Activated CD4-positive, alpha-beta T cell treated with anti-CD3 and anti-CD28 coated beads, Interleukin-2, amount 10 ng/mL, durations not matched to agents 7 days and 5 days (primary cell): ENCODE results near the gene PTPRO. TPM values are rescaled to one million over a fixed set of nuclear protein-coding genes. Genes with fewer than 3 reads are reported as not detected.

Source experiments
- CTCF ChIA-PET: fragments of 350-600 bp; sonication (Branson Sonifier 250); formaldehyde crosslinking; loops from one replicate; lab custom pipeline; 2021; ENCODE audit warnings: antibody characterized with exemption; lab: Charles Lee
- POLR2A ChIA-PET: fragments of 350-600 bp; sonication (Branson Sonifier 250); formaldehyde crosslinking; loops from one replicate; lab custom pipeline; 2021; ENCODE audit warnings: antibody characterized with exemption; lab: Charles Lee
- DNase-seq: peaks from one replicate; pipeline ENCODE4 v3.0.0-alpha.2; 2020
- H3K27ac Mint-ChIP-seq: one replicate; pipeline ENCODE4 v1.8.0; 2021; ENCODE audit warnings: mild to moderate bottlenecking, moderate library complexity, mixed read lengths
- H3K27me3 Mint-ChIP-seq: one replicate; pipeline ENCODE4 v1.8.0; 2021; ENCODE audit warnings: mixed read lengths
- H3K36me3 Mint-ChIP-seq: one replicate; pipeline ENCODE4 v1.8.0; 2021; ENCODE audit warnings: low read depth, mixed read lengths
- H3K4me1 Mint-ChIP-seq: one replicate; pipeline ENCODE4 v1.8.0; 2021; ENCODE audit warnings: mixed read lengths
- H3K4me3 Mint-ChIP-seq: one replicate; pipeline ENCODE4 v1.8.0; 2021; ENCODE audit warnings: mild to moderate bottlenecking, moderate library complexity, mixed read lengths
- H3K9me3 Mint-ChIP-seq: one replicate; pipeline ENCODE4 v1.8.0; 2021; ENCODE audit warnings: mixed read lengths
- total RNA-seq, 2 experiments: library from RNA; stranded (reverse); gene quantifications; one replicate each; pipeline ENCODE4 v1.2.3, GENCODE V29; 2021

Gene PTPRO
- total RNA-seq, 2 experiments from 2014 or later: 7.7 to 10.2 TPM

DNA sequence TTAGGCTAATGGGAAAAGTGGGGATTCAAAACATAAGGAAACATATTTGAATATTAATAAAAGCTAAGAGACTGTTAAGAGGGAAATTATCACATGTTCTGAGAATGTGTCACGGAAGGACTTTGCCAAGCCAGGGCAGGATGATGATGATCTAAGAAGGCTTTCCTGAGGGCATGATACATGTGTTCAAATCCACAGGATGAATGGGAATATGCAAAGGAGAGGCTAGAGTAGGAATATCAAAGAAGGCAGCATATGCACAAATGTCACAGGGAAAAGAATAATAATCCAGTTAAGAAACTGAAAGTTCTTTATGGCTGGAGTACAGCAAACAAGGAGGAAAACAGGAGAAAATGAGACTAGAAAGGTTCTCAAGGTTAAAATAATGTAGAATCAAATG is 107.0 kb downstream of the PTPRO start:
- Mint-ChIP-seq H3K4me1 (no peaks in the 10 kb centered on the region), H3K36me3 (no peaks in the 10 kb centered on the region), H3K4me3 (no peak overlapping the region), H3K9me3 (no peaks in the 10 kb centered on the region), H3K27me3 (peaks cover 9% of the 10 kb centered on the region), H3K27ac (no peak overlapping the region)
- DNase-seq: no peak
- CTCF ChIA-PET: no interaction called here
- POLR2A ChIA-PET: no interaction called here

DNA sequence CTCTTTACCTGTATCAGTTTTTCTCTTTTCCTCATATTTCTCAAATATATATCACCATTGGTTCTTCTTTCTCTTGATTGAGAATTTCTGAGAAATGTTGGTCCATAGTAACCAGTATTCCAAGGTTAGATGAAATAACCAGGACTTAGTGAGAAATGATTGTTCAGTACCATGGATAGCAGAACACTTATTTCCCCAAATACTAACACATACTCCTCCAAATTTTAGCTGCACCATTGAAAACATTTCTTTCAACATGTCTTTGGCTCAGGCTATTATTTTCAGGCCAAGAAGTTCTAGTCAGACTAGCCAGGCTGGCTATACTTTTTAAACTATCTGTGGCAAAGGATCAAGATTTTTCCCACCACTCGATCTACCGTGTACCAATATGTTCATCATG is 113.3 kb downstream of the PTPRO start:
- POLR2A ChIA-PET: no interaction called here
- CTCF ChIA-PET: no interaction called here
- DNase-seq: no peak
- H3K36me3 Mint-ChIP-seq: no peaks in the 10 kb centered on the region
- H3K4me3 Mint-ChIP-seq: no peak overlapping the region
- no peak overlapping the region for H3K27ac Mint-ChIP-seq
- peaks cover 8% of the 10 kb centered on the region for H3K9me3 Mint-ChIP-seq
- H3K4me1 Mint-ChIP-seq: no peaks in the 10 kb centered on the region
- H3K27me3 Mint-ChIP-seq: peaks cover 4% of the 10 kb centered on the region

DNA sequence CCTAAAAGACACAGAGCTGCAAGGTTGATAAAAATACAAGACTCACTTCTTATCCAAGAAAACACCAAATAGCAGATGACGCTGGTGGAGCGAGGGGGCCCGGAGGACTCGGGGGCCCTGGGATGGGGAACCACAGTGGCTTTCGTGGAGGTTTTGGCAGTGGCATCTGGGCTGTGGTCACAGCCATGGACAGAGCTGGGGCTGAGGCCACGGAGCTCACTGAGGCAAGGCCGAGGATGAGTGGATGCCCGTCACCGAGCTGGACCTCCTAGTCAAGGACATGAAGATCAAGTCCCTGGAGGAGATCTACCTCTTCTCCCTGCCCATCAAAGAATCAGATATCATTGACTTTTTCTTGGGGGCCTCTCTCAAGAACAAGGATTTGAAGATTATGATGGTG is 117.2 kb downstream of the PTPRO start:
- no peak for DNase-seq
- Mint-ChIP-seq H3K27ac (no peak overlapping the region), H3K4me3 (no peak overlapping the region), H3K4me1 (no peaks in the 10 kb centered on the region), H3K27me3 (peaks cover 15% of the 10 kb centered on the region), H3K36me3 (no peaks in the 10 kb centered on the region), H3K9me3 (peaks cover 8% of the 10 kb centered on the region)
- CTCF ChIA-PET: no interaction called here
- POLR2A ChIA-PET: no interaction called here

DNA sequence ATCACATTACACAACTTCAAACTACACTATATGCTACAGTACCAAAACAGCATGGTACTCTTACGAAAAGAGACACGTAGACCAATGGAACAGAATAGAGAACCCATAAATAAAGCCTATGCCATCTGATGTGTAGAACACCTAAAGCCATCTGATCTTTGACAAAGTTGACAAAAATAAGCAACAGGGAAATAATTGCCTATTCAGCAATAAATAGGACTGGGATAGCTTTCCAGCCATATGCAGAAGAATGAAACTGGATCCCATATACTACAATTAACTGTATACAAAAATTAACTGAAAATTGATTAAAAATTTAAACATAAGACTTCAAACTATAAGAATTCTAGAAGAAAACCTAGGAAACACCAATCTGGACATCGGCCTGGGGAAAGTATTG is 120.7 kb downstream of the PTPRO start:
- no peaks in the 10 kb centered on the region for H3K36me3 Mint-ChIP-seq
- ChIA-PET POLR2A (no interaction called here), CTCF (no interaction called here)
- H3K27me3 Mint-ChIP-seq: peaks cover 15% of the 10 kb centered on the region
- no peak overlapping the region for H3K27ac Mint-ChIP-seq
- H3K9me3 Mint-ChIP-seq: peaks cover 8% of the 10 kb centered on the region
- no peak overlapping the region for H3K4me3 Mint-ChIP-seq
- H3K4me1 Mint-ChIP-seq: no peaks in the 10 kb centered on the region
- no peak for DNase-seq

DNA sequence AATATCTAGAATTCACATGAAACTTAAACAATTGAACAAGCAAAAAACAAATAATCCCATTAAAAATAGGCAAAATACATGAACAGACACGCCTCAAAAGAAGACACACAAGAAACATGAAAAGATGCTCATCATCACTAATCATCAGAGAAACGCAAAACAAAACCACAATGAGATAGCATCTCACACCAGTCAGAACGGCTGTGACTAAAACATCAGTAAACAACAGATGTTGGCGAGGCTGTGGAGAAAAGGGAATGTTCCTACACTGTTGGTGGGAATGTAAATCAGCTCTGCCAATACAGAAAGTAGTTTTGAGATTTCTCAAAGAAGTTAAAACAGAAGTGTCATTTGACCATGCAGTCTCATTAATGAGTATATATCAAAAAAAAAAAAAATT is 121.3 kb downstream of the PTPRO start:
- no peaks in the 10 kb centered on the region for H3K36me3 Mint-ChIP-seq
- peaks cover 5% of the 10 kb centered on the region for H3K9me3 Mint-ChIP-seq
- CTCF ChIA-PET: no interaction called here
- POLR2A ChIA-PET: no interaction called here
- no peak overlapping the region for H3K27ac Mint-ChIP-seq
- DNase-seq: no peak
- H3K4me1 Mint-ChIP-seq: no peaks in the 10 kb centered on the region
- peaks cover 15% of the 10 kb centered on the region for H3K27me3 Mint-ChIP-seq
- H3K4me3 Mint-ChIP-seq: no peak overlapping the region

DNA sequence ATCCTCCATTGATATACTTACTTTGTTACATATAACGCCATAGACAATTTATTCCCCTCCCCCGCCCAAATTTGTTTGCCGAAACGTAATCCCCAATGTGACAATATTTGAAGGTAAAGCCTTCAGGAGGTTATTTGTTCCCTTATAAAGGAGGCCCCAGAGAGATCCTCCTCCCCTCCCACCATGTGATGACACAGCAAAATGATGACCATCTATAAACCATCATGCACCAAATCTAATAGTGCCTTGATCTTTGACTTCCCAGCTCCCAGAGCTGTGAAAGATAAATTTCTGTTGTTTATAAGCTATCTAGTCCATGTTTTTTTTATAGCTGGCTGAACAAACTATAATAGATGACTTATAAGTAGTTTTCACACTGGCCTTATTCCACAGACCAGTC is 122.2 kb downstream of the PTPRO start:
- no peaks in the 10 kb centered on the region for H3K9me3 Mint-ChIP-seq
- H3K4me3 Mint-ChIP-seq: no peak overlapping the region
- DNase-seq: no peak
- CTCF ChIA-PET: no interaction called here
- peaks cover 16% of the 10 kb centered on the region for H3K27me3 Mint-ChIP-seq
- no peaks in the 10 kb centered on the region for H3K4me1 Mint-ChIP-seq
- no peaks in the 10 kb centered on the region for H3K36me3 Mint-ChIP-seq
- POLR2A ChIA-PET: no interaction called here
- H3K27ac Mint-ChIP-seq: no peak overlapping the region

DNA sequence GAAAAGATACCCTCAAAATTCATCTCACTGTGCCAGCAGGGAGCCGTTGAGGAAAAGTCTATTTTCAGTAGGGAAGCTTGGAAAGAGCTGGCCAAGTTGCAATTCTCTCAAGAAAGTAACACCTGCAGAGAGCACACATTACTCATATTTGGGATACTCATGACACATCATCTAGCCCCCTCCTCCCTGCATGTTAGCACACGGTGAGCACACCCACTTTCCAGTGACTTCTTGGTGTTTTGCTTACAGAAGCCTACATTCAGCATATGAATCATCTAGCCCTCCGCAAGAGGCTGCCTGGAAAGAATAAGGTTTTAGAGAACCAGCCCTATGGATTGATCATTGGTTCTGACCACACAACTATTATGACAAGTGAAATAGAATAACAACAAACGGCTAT is 124.5 kb downstream of the PTPRO start:
- ChIA-PET POLR2A (no interaction called here), CTCF (no interaction called here)
- Mint-ChIP-seq H3K36me3 (no peaks in the 10 kb centered on the region), H3K4me1 (peaks cover 2% of the 10 kb centered on the region), H3K4me3 (no peak overlapping the region), H3K27me3 (peaks cover 22% of the 10 kb centered on the region), H3K27ac (no peak overlapping the region), H3K9me3 (no peaks in the 10 kb centered on the region)
- no peak for DNase-seq

DNA sequence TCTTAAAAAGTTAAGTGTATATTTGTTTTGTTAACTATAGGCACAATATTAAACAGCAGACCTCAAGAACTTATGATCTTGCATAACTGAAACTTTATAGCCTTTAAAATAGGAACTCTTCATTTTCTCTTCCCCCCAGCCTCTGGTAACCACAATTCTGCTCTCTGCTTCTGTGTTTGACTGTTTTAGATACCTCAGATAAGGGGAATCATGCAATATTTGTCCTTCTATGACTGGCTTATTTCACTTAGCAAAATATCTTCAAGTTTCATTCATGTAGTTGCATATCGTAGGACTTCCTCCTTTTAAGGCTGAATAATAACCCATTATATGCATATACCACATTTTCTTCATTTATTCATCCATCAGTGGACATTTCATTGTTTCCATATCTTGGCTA is 131.3 kb downstream of the PTPRO start:
- no peak for DNase-seq
- no peak overlapping the region for H3K27ac Mint-ChIP-seq
- ChIA-PET POLR2A (no interaction called here), CTCF (no interaction called here)
- H3K4me1 Mint-ChIP-seq: peaks cover 4% of the 10 kb centered on the region
- no peaks in the 10 kb centered on the region for H3K36me3 Mint-ChIP-seq
- peaks cover 13% of the 10 kb centered on the region for H3K27me3 Mint-ChIP-seq
- peaks cover 9% of the 10 kb centered on the region for H3K9me3 Mint-ChIP-seq
- no peak overlapping the region for H3K4me3 Mint-ChIP-seq

DNA sequence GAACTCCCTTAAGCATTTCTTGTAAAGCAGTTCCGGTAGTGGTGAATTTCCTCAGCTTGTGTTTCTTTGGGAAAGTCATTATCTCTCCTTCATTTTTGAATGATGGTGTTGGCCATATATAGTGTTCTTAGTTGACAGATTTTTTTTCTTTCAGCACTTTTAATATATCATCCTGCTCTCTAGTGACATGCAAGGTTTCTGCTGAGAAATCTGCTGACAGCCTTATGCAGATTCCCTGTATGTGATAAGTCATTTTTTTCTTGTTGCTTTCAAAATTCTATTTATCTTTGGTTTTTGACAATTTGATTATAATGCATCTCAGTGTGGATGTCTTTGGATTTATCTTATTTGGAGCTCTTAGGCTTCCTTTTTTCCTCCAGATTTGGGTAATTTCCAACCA is 135.7 kb downstream of the PTPRO start:
- DNase-seq: no peak
- no peaks in the 10 kb centered on the region for H3K36me3 Mint-ChIP-seq
- peaks cover 2% of the 10 kb centered on the region for H3K27me3 Mint-ChIP-seq
- ChIA-PET POLR2A (no interaction called here), CTCF (interaction anchor here (0.7 kb wide), 1 partner anchor 508 kb away, joined by 3 read pairs; no protein-coding TSS in a partner anchor)
- H3K4me1 Mint-ChIP-seq: peaks cover 2% of the 10 kb centered on the region
- H3K27ac Mint-ChIP-seq: no peak overlapping the region
- no peak overlapping the region for H3K4me3 Mint-ChIP-seq
- peaks cover 9% of the 10 kb centered on the region for H3K9me3 Mint-ChIP-seq

DNA sequence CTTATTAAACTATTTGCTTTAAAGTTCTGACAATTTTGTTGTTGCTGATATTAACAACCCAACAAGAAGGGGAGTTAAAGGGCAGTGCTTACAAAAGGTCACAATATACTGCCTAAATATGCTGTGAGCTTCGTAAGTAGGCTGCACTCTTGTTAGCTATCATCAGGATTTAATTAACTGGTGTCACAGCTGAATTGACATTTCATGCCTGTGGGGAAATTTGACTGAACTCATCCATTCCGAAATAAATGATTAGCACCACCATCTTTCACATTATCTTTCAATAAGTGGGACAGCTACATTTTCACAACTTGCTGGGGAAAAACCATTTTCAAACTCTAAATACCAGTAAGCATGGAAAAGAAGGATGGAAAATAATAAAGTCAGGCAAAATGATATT is 146.6 kb downstream of the PTPRO start:
- ChIA-PET POLR2A (no interaction called here), CTCF (no interaction called here)
- Mint-ChIP-seq H3K4me1 (no peaks in the 10 kb centered on the region), H3K4me3 (no peak overlapping the region), H3K27me3 (peaks cover 6% of the 10 kb centered on the region), H3K36me3 (no peaks in the 10 kb centered on the region), H3K27ac (no peak overlapping the region), H3K9me3 (no peaks in the 10 kb centered on the region)
- no peak for DNase-seq

DNA sequence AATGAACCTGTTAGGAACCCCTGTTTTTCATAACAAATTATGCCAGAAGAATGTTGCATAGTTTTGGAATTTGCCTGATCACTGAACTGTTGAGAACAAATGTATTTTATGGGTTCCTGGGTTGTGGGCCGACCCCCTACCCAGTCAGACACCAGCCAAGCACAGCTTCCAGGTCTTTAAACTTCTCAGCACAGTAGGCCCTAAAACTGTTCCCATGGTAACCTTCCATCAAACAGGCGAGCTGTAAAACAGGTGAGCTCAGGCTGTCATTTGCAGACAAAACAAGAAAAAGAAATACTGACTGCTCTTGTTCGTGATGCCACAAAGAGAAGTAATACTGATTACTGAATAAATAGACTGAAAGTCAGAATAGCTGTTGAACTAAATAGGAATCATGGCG is 147.0 kb downstream of the PTPRO start:
- H3K4me1 Mint-ChIP-seq: no peaks in the 10 kb centered on the region
- H3K27me3 Mint-ChIP-seq: peaks cover 7% of the 10 kb centered on the region
- no peak overlapping the region for H3K27ac Mint-ChIP-seq
- no peak for DNase-seq
- CTCF ChIA-PET: interaction anchor here (0.6 kb wide), 1 partner anchor 50 kb away, joined by 4 read pairs; no protein-coding TSS in a partner anchor
- H3K9me3 Mint-ChIP-seq: no peaks in the 10 kb centered on the region
- no peaks in the 10 kb centered on the region for H3K36me3 Mint-ChIP-seq
- POLR2A ChIA-PET: no interaction called here
- H3K4me3 Mint-ChIP-seq: no peak overlapping the region

DNA sequence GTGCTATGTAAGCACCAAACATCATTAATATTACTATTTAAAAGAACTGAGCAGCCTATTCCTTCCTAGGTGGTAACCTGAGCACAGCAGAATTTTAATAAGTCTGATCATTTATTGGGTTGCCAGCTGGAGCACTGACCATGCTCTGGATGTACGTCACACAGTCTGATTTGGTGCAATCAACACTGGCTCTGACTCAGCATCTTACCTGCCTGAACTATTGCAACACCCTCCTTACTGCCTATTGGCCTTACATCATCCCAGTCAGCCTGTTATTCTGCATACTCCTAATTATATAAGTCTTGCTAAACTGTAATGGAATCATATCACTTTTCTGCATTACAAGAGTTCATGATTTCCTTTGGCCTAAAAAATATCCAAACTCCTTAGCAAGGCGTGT is 149.7 kb downstream of the PTPRO start:
- CTCF ChIA-PET: no interaction called here
- no peaks in the 10 kb centered on the region for H3K4me1 Mint-ChIP-seq
- no peak overlapping the region for H3K27ac Mint-ChIP-seq
- no peaks in the 10 kb centered on the region for H3K9me3 Mint-ChIP-seq
- no peak overlapping the region for H3K4me3 Mint-ChIP-seq
- DNase-seq: no peak
- H3K27me3 Mint-ChIP-seq: peaks cover 11% of the 10 kb centered on the region
- POLR2A ChIA-PET: no interaction called here
- H3K36me3 Mint-ChIP-seq: no peaks in the 10 kb centered on the region

DNA sequence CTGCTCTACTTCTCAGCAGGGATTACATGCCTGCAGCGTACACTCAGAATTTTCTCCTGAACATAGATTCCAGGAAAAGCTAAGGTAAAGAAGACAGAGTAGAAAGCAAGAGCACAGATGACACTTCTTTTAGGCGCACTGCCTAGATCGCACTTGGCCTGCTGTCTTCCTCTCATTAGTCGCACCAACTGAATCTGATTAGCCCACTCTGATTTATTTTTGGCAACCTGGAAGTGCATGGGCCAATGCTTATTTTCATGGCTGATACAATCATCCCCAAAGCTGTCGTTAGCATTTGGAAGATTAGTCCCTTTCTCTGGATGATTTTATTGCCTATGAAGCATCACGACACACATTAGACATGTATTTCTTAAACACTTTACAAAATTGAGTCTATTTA is 152.5 kb downstream of the PTPRO start:
- H3K27me3 Mint-ChIP-seq: peaks cover 6% of the 10 kb centered on the region
- POLR2A ChIA-PET: no interaction called here
- CTCF ChIA-PET: no interaction called here
- no peaks in the 10 kb centered on the region for H3K4me1 Mint-ChIP-seq
- no peak for DNase-seq
- no peaks in the 10 kb centered on the region for H3K9me3 Mint-ChIP-seq
- no peaks in the 10 kb centered on the region for H3K36me3 Mint-ChIP-seq
- H3K27ac Mint-ChIP-seq: no peak overlapping the region
- no peak overlapping the region for H3K4me3 Mint-ChIP-seq

DNA sequence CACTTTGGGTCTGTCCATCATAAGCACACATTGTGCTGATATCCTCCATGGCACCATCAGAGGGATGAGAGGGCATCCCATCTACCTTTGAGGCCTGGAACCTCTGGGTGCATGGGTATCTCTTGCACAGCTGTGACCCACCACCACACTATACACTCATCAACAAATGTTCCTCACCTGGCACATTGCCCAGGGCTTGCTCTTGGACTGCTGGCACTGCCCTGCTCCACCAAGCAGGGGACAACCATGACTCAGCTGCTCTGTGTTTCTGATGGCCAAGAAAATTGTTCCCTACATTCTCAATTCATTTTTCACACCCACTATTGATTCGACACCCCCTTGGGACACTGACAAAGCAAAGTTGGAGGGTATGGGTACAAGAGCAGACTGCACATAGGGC is 155.5 kb downstream of the PTPRO start:
- no peaks in the 10 kb centered on the region for H3K9me3 Mint-ChIP-seq
- CTCF ChIA-PET: no interaction called here
- POLR2A ChIA-PET: no interaction called here

More for the DNA sequence above, 155.5 kb downstream of the PTPRO start:
- Mint-ChIP-seq H3K36me3 (no peaks in the 10 kb centered on the region), H3K27ac (no peak overlapping the region), H3K4me1 (no peaks in the 10 kb centered on the region), H3K27me3 (peaks cover 6% of the 10 kb centered on the region), H3K4me3 (no peak overlapping the region)
- no peak for DNase-seq
